Adrenal gland (tissue), 5 donors: ENCODE results near the gene PRKCE.

Experiments used
- CTCF ChIP-seq, 6 experiments: fragments of 450-650 bp in 4 of 6; fragments of 200-600 bp in 2 of 6; sonication (generic) in 1 of 6; IDR thresholded peaks; 1 replicate in 5 of 6; 2 replicates in 1 of 6; pipeline versions ENCODE4 v1.5.1 to v1.8.0; 2016 to 2021; ENCODE audit warnings: antibody characterized with exemption in 6 of 6, mild to moderate bottlenecking in 2 of 6, moderate library complexity in 1 of 6
- POLR2A ChIP-seq, 2 donors: fragments of 450-650 bp; IDR thresholded peaks; one replicate each; pipeline ENCODE4 v1.6.1; 2017; ENCODE audit warnings: antibody characterized with exemption in 2 of 2, mild to moderate bottlenecking in 2 of 2, moderate library complexity in 1 of 2
- donor health status: DM: no; HTN: no; CAD: no.

GRCh38 chr2:46165916-46166315, 514.4 kb downstream of the PRKCE start:
- no peak for TF ChIP-seq CTCF (IDR thresholded peaks at IDR 0.05)
- TF ChIP-seq POLR2A (IDR thresholded peaks at IDR 0.05) = no peak
